Measurements from ENCODE around the gene DNAH9. TPM values are rescaled to one million over a fixed set of nuclear protein-coding genes. Genes with fewer than 3 reads are reported as not detected.

Gene DNAH9, protein sequence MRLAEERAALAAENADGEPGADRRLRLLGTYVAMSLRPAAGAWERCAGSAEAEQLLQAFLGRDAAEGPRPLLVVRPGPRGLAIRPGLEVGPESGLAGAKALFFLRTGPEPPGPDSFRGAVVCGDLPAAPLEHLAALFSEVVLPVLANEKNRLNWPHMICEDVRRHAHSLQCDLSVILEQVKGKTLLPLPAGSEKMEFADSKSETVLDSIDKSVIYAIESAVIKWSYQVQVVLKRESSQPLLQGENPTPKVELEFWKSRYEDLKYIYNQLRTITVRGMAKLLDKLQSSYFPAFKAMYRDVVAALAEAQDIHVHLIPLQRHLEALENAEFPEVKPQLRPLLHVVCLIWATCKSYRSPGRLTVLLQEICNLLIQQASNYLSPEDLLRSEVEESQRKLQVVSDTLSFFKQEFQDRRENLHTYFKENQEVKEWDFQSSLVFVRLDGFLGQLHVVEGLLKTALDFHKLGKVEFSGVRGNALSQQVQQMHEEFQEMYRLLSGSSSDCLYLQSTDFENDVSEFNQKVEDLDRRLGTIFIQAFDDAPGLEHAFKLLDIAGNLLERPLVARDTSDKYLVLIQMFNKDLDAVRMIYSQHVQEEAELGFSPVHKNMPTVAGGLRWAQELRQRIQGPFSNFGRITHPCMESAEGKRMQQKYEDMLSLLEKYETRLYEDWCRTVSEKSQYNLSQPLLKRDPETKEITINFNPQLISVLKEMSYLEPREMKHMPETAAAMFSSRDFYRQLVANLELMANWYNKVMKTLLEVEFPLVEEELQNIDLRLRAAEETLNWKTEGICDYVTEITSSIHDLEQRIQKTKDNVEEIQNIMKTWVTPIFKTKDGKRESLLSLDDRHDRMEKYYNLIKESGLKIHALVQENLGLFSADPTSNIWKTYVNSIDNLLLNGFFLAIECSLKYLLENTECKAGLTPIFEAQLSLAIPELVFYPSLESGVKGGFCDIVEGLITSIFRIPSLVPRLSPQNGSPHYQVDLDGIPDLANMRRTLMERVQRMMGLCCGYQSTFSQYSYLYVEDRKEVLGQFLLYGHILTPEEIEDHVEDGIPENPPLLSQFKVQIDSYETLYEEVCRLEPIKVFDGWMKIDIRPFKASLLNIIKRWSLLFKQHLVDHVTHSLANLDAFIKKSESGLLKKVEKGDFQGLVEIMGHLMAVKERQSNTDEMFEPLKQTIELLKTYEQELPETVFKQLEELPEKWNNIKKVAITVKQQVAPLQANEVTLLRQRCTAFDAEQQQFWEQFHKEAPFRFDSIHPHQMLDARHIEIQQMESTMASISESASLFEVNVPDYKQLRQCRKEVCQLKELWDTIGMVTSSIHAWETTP (N-terminal part only)
- under 0.01 TPM in 1 of 2 replicates, not detected in the other for total RNA-seq

DNA sequence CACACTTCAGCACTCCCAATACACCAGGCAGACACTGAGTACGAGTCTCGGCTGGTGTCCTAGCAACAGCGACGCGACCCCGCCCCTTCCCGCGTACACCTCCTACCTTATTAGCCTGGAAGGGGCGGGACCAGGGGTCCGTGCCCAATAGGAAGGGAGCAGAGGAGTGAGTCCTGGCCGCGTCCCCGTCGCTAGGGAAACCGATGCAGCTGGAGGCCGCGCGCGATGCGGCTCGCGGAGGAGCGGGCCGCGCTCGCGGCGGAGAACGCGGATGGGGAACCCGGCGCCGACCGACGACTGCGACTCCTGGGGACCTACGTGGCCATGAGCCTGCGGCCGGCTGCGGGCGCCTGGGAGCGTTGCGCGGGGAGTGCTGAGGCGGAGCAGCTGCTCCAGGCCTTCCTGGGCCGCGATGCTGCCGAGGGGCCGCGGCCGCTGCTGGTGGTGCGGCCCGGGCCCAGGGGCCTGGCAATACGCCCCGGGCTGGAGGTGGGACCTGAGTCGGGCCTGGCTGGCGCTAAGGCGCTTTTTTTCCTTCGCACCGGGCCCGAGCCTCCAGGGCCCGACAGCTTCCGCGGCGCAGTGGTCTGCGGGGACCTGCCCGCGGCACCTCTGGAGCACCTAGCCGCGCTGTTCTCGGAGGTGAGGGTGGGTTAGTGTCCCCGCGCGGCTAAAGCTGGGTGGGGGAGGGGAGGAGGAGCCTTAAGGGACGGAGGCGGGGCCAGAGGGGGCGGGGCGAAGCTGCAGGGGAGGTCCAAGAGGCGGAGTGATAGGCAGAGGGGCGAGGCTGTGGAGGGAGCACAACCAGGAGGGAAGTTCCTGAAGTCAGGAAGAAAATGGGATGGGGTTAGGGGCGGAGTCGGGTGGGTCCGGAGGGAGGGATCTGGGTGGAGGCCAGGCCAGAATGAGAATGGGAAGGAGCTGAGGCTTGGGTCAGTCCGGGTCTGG is at the start of gene DNAH9:
Gene DNAH9, plus strand, starts transcription at position 197 of the 948 bp plus-strand sequence. Its CDS starts 29 bp downstream, at position 226.
- peak; percentile 36 to 54 for DNase-seq (ENCODE audit: low read depth in 2 of 2)

DNA sequence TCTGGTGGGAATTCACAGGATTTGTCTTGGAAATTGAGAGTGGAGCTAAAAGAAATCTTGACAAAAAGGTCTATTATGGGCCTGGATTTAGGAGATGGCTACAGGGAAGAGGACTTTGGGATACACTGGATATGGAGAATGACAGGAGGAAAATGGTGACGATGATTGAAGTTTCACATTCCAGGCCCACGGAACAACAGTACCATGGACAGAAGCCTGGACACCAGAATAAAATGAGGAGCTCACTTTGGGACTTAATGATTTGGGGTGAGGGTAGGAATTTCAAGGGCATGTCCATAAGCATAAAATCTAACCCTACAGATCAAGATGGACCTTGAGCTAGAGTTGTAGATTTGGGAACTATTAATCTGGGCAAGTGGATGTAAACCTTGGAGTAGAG is 47.8 kb upstream of the DNAH9 start:
- no peak for DNase-seq (ENCODE audit: low read depth in 2 of 2)

DNA sequence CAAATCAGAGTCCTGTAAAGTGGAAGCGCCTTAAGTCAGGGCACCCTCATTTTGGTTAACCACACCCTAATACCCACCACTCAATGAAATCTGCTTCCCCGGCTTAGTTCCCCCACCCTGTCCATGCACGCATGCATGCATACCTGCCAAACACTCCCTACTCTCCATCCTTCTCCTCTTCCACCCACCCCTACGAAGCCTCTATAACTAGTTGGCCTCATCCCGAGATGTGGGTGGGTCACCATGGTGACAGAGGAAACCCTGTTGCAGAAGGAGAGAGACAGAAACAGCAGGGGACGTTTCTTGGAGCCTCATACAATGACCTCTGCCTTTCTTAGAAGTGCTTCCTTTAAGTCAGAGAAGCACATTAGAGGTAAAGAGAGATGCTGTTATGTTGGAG is 46.8 kb upstream of the DNAH9 start:
- DNase-seq (ENCODE audit: low read depth in 2 of 2), result no peak

DNA sequence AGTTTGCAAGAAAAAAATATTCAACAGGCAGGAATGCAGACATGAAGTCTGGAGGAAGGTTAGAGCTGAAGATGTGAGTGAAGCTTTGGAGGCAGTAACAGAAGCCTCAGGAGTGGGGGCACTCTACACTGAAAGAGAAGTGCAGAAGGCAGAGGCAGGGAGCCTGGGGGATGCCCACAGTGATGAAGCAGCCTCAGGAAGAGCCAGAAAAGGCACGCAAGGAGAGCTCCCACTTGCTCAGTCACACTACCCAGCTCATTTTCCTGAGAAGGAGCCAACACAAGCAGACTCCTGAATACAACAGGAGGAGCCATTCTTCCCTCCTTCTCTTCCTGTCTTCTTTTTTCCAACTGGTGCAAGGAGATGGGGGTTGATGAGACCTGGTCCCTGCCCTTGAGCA is 45.1 kb upstream of the DNAH9 start:
- DNase-seq (ENCODE audit: low read depth in 2 of 2), result no peak

DNA sequence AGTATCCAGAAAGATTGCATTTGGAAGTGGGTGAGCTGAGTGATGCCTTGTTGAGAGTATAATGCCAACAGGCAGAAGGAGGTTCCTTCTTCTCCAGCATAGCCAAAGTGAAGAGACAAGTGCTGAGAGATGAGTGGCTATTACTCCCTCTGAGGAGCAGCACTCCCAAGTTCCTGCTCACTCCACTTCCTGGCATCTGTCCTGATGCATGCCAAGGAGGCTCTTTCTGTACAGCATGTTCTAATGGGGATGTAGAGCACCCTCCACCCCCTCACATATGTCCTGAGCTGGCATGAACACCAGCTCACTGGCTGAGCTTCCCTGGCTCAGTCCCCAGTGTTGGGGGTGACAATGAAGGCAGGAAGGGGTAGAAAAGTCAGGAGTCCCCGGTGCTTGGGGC is 44.2 kb upstream of the DNAH9 start:
- DNase-seq (ENCODE audit: low read depth in 2 of 2), result no peak

DNA sequence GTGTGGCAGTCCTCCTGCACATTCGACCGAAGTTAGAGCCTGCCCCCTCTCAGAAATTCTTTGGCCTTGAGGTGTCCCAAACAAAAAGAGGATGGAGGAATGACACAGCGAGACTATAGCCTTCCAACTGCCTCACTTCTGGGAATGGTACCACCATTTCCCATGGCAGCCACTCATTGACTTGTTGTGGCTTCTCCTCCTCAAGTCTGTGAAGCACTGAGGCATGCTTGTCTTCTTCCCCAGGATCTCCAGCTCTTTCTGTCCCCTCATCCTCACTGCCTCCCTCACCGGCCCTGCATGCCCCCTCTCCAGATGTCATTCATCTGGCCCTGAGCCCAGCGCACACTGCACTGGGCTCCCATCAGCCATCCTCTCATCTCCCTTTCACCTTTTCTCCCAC is 43.7 kb upstream of the DNAH9 start:
- DNase-seq (ENCODE audit: low read depth in 2 of 2), result no peak

DNA sequence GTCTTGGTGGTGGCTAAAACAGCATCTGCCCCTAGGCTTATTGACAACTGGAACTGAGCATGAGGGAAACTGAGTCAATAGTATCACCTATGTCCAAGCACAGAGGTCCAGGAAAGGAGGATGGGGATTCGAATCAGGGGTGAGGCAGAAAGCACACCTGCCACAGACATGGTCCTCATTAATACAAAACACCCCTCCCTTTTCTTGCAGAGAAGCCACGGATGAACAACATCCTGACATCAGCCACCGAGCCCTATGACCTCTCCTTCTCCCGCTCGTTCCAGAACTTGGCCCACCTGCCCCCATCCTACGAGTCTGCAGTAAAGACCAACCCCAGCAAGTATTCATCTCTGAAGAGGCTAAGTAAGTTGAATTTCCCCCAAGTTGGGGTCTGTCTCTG is 42.7 kb upstream of the DNAH9 start:
- no peak for DNase-seq (ENCODE audit: low read depth in 2 of 2)

DNA sequence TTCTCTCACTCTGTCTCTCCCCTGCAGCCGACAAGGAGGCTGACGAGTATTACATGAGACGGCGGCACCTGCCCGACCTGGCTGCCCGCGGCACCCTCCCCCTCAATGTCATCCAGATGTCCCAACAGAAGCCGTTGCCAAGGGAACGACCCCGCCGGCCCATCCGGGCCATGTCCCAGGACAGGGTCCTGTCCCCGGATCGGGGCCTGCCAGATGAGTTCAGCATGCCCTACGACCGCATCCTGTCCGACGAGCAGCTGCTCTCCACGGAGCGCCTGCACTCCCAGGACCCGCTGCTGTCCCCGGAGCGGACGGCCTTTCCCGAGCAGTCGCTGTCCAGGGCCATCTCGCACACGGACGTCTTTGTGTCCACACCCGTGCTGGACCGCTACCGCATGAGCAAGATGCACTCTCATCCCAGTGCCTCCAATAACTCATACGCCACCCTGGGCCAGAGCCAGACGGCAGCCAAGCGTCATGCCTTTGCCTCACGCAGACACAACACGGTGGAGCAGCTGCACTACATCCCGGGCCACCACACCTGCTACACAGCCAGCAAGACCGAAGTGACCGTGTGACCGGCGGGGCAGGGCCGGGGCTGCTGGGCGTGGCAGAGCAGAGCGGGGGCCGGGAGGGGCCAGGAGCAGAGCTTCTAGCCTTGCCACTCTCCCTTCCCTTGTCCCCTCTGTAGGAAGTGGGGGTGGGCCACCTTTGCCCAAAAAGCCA is 40.4 kb upstream of the DNAH9 start:
- DNase-seq (ENCODE audit: low read depth in 2 of 2), result no peak

DNA sequence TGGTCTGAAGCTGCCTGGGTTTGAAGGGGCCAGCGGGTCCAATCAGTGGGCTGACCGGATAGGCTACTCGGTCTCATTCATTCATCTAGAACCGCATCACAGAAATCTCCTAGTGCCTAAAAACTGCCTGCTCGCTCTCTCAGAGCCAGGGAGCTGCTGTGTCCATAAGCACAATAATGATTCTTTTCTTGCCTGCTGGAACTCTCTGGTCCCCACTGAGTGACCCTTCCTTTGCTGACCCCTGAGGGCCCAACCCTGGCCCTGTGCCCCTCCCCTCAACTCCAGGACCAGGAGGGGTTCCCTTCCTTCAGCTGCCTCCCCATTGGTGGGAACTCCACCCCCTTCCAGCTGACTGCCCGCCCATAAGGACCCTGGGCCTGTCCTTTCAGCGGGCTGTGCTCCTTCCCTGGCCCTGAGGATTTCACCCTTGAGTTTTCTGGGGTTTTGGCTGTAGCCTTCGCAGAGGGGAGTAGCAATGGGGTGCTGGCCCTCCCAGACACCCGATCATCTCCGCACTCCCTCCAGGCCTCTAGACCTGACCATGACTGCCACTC is 39.5 kb upstream of the DNAH9 start:
- DNase-seq (ENCODE audit: low read depth in 2 of 2), result no peak

DNA sequence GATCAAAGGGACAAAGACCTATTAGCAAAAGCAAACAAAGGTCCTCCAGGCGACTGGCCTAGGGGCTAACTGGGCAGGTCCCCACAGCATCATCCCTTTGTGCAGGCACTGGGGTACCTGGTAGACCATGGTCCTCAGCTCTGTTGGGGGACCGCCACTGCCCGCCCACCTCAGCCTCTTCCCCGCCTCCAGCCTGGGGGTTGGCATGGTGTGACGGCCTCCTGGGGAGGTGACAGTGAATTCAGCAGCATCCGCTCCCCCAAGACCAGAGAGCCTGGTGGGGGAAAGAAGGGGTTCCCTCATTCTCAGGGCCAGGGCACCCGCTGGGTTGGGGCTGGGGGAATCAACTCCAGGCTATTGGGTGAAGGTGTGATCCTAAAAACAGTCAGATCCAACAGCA is 38.7 kb upstream of the DNAH9 start:
- no peak for DNase-seq (ENCODE audit: low read depth in 2 of 2)

DNA sequence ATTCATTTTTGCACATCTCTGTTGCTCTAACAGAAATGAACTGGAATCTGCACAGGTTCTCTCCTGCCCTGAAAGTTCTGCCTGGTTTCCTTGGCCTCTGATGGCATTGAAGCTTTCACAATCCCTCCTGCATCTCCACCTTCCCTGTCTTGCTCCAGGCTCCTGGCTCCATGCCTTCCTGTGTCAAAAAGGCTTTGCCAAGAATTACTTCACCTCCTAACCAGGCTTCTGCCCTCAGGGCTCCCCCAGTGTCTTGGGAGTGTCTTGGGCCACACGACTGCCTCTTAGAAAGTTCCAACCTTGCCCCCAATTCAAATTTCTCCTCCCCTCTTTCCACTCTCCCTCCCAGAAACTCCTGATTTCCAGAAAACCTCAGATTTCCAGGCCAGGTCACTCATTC is 37.0 kb upstream of the DNAH9 start:
- DNase-seq (ENCODE audit: low read depth in 2 of 2), result no peak

DNA sequence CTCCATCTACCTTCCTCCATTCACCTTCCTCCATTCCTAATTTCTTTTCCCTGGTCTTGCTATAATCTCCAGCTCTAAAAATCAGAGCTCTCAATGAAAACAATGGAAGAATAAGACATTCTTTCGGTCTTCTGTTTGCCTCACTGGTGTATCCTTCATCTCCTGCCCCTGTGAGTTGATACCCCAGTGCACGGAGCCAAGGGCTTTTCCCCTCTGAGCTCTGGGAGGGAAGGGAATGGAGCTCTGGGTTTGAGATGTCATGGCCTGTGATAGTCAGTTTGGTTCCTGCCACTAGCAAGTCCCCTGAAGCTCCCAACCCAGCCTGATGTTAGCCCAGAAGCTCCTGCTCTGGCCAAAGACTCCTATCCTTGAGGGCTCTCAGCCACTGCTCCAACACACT is 36.6 kb upstream of the DNAH9 start:
- DNase-seq (ENCODE audit: low read depth in 2 of 2), result no peak

DNA sequence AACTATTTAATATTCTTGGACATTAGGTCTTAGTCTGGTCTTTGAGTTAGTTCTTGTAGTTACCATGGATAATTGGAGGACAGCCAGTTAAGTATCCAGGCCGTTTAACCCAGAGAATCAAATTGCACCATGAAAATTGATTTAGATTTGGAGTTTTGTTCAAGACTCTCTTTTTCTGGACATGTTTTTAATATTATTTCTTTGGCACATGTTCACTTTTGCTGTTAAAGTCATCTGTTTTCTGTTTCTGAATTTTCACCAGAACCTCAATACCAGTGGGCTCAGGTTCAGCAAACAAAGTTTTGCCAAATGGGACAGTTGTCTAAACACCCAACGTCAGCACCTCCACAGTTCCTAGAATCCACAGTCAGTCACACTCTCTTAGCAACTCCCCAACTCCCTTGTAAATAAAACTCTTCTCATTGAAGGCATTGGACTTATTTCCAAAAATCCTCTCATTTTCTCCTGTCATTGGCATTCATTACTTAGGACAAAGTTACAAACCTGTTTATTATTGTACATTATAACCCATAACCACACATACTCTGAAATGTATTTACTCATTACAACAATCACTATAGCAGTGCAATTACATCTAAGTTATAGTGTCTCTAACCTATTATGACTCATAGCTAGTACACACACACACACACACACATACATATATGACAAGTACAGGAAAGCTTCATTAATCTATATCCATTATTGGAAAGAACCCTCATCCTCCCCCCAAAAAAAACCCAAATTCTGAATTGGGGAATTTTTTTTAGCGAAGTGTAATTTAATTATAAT is 33.5 kb upstream of the DNAH9 start:
- DNase-seq (ENCODE audit: low read depth in 2 of 2), result no peak

DNA sequence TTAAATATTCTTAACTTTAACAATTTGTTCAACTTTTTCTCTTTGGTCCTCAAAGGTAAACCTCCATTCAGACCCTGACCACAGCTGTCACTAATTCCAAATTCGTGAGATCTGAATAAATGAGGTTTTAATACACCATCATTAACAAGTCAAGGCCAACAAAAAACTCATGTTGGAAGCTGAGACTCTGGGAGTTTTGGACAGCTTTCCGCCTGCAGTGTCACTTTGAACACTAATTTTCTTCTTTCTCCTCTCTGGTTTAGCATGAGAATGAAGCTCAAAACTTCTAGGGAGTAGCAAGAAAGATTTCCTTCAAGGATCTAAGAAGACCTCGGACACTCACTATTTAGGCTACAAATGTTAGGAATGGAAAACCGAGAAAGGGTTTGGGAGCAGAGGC is 32.7 kb upstream of the DNAH9 start:
- no peak for DNase-seq (ENCODE audit: low read depth in 2 of 2)

DNA sequence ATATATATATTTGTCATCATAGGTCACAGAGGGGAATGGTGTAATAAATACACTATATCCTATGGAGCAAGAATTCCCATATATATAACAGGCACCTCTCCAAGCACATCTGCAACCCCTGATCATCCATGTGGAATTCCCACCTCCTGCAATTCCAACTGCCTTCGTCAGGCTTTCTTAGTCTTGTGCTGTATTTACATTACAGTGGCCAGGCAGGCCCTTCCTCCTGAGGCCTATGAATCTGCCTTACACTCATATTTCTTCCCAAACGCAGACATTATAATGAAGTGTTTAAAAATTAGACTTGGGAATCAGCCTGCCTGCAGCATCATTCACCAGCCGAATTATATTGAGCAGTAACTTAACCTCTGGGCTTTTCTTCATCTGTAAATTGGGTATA is 19.3 kb upstream of the DNAH9 start:
- no peak for DNase-seq (ENCODE audit: low read depth in 2 of 2)

DNA sequence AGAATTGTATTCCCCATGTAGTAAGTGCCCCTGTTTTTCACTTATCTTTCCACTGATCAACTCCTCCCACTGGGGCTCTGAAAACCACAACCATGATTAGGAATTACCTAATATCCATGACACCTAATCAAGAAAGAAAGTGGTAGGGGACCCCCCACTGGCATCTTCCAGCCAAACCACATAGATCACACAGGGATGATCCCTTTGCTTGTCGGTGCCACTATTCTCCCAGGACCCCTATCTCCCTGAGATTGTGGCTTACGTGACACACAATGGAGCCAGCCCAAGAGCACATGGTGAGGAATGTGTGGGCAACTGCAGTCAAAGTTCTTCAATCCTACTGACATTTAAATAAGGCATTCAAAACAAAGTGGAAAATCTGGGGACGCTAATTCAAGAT is 17.6 kb upstream of the DNAH9 start:
- no peak for DNase-seq (ENCODE audit: low read depth in 2 of 2)

DNA sequence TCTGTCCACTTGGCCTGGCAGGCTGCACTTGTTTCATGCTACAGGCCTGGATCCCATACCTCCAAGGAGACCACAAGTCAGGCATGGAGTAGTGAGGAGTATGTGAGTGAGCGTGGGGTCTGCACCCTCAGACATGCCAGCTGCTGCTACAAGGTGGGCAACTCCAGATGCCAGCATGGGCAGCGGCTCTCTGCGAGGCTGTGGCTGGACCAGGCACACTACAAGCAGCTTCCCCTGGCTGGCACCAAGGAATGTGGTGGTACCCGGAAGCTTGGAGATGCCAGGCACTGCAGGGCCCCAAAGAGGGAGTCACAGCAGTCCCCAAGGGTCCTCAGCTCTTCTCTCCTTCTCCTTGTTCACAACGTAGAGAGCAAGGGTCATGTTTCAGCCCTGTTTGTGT is 16.1 kb upstream of the DNAH9 start:
- DNase-seq (ENCODE audit: low read depth in 2 of 2), result no peak

DNA sequence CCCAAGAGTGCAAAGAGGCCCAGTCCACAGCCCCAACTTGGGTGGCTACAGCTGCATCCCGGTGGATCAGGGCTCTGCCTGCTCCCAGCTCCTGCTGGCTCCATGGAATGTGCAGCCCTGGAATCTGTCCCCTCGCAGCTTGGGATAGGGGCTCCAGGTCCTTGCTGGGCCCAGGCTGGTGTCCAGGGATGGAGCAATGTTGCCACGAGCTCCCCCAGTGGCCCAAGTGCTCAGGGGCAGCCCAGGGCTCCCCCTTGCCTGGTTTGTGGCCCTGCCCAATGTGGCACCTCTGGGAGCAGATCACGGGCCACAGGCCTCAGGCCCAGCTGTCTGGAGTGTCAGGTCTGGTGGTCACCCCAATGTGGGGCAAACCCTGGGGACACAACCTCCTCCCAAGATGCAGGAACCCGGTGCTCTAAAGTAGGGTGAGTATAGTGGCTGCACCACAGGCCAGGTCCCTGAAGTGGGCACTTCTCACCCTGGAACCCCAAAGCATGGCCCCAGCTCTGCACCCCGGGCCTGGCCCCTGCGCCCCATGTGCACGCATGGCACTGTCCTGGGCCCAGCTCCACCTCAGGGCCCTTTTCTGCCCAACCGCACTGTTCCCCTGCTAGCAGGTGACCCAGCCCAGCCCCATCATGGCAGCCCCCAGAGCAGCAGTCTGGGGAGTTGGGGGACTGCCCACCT is 14.8 kb upstream of the DNAH9 start:
- DNase-seq (ENCODE audit: low read depth in 2 of 2), result no peak

All from dermis microvascular lymphatic vessel endothelial cell (primary cell).